Stimulated activated CD4-positive, alpha-beta T cell treated with anti-CD3 and anti-CD28 coated beads, Interleukin-12 subunit alpha, Interleukin-12 subunit beta, amount 100 ng/mL, for 48 hours (primary cell): Measurements from ENCODE around the gene CBLN1.

Experiments
- DNase-seq, 3 donors: peaks; one replicate each; pipeline ENCODE4 v3.0.0-alpha.2; 2020; ENCODE audit warnings: low read depth in 2 of 3, low spot score in 1 of 3

The CBLN1 gene

DNA sequence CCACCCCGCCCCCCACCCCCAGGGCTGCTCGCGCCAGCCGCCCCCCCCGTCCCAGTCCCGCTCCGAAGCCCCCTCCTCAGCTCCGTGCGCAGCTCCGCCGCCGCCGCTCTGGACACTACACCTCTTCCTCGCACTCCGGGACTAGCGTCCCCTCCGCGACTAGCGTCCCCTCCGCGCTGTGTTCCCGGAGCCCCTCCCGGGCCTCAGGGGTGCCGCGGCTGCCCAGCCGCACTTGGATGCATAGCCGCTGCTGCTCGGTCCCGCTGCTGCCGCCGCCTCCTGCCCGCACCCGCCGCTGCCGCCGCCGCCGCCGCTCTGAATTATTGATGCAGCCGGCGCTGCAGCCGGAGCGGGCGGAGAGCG is at the start of gene CBLN1:
Gene CBLN1, minus strand, starts transcription at position 359 of the 363 bp plus-strand sequence. CDS start 373 bp downstream, outside the sequence.
- DNase-seq, result no peak

DNA sequence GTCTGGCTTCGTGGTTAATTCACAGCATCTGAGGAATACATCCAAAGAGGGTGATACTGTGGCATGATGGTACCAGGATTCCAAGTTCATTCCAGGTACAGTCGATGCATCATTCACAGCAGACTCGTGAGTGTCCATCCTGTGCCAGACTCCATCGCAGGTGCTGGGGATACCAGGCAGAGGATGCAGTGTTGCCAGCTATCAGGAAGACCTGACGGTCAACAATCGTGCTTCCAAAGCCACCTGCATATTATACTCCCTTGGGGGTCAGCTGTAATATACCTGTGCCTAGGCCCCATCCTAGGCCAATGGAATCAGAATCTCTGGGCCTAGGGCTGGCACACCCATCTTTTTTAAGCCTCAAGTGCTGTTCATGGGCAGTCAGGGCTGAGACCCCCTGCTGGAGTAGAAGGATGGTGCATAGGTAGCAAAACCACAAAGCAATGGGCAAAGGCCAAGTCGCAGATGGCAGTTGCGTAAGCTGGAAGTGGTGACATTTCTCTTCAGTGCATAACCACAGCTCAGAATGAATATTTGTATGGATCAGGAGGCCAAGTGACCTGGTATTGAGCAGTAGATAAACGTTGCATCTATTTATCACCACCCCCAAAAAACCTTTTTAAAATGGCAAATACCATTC is 49.0 kb upstream of the CBLN1 start:
- DNase-seq, result no peak

DNA sequence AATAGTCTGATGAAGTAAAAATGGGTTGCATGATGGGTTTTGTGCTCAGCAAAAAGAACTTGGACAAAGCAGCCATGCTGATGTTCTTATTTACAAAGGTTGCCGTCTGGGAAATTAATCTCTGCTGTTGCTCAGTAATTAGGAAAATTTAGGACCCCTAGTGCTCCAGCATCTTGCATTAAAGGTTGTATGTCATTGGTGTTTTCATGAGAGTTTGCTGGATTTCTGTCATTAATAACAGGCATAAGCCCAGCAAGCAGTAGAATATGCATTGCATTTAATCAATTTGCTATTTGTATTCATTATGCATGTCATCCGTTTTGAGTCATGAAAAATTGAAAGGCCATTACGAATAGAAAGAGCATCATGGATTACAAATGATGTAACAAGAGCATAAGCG is 46.7 kb upstream of the CBLN1 start:
- DNase-seq, result no peak

DNA sequence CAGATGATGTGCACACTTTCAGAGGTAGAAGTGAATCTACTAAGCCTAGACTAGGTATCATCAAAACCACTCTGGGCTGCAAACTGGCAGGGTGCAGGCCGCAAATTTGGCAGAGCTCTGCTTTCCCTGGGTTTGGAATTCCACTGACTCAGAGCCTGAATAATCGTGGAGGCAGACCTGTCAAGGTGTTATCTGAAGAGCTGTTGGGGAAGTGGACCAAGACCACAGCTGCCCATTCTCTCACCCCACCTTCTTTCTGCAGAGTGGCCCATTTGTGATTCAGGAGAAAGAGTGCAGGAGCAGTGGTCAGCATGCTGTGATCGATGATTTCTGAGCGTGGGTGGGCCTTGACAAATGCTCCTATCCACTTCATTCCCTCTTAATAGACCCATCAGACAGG is 45.8 kb upstream of the CBLN1 start:
- no peak for DNase-seq

DNA sequence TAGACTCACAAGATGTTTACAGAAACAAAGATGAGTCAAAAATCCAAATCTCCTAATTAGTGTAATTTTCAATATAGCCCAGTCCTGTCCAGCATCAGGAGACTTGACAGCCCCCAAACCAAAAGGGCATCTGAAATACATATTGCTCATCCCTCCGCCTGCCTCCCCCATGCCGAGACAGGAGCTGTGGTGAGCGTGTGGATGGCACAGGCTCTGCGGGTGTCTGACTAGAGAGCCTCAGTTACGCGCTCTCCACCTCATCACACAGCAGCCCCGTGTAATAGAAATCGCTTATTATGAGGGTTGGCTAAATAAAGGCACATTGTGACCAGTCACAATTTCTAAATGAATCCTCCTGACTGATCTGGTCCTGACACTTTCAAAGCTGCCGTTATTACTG is 43.1 kb upstream of the CBLN1 start:
- no peak for DNase-seq

DNA sequence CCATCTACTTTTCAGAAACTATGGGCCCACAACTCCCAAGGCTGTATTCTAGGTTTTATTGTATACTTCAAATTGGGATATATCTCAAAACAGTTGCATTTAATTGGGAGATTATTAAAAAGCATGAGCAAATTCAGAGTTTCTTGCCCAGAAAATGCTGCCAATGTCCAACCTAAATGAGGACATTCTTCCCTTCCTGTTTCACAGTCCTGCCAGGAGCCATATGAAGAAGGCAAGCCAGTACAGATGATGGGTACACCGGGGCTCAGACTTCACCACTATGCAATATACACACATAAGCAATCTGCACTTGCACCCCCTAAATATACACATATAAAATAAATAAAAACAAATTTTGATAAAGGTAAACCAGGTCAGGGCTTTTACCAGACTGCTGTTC is 34.0 kb upstream of the CBLN1 start:
- DNase-seq, result no peak

DNA sequence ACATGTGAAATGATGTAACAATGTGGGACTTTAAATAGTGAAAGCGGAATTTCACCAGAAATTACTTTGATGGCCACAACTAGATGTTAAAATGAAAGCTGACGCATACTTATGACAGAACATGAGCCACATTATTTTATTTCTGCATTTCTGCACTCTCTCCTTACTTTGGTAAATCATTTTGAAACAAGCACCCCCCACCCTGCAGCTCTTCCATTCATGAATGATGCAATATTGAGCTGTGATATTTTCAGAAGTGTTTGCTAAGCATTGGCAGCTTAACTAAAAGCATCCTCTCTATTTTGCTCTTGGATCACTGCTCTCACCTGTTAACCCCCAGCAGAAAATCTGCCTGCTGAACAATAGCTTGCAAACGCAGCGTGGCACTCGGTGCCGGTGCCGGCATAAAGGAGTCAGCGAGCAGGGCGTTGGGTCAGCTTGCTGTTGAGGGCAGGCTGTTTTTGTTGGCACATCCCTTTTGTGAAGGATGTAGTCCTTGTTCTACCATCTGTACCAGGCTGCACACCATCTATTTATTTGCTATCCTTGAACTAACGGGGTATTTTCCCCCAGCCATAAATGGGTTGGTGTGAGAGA is 30.8 kb upstream of the CBLN1 start:
- DNase-seq, result no peak

DNA sequence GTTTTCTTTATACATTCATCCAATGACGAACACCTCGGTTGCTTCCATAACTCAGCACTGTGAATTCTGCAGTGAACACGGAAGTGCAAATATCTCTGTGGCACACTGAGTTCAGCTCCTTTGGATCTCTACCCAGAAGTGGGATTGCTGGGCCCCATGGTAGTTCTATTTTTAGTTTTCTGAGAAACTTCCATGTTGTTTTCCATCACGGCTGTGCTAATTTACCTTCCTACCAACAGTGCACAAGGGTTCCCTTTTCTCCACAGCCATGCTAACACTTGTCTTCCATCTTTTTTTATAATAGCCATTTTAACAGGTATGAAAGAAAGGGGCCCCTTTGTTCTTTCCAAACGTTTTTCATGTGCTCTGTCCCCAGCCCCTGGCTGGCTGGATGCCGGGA is 30.2 kb upstream of the CBLN1 start:
- DNase-seq, result no peak

DNA sequence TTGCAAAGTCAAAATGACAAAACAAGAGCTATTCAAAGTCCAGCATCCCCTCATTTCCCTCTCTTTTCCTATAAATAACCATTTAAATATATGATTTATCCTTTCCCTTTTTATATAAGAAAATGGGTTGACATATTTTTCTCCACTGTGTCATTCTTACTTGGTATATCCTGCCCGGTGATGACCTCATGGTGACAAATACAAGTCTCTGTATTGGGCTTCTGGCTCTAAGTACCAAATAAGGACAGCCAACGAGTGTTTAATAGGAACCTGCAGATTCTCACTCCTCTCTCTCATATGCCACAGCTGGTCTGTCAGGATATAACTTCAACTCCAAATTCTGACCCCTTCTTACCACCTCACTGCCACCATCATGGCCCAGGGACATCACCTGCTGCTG is 25.5 kb upstream of the CBLN1 start:
- no peak for DNase-seq

DNA sequence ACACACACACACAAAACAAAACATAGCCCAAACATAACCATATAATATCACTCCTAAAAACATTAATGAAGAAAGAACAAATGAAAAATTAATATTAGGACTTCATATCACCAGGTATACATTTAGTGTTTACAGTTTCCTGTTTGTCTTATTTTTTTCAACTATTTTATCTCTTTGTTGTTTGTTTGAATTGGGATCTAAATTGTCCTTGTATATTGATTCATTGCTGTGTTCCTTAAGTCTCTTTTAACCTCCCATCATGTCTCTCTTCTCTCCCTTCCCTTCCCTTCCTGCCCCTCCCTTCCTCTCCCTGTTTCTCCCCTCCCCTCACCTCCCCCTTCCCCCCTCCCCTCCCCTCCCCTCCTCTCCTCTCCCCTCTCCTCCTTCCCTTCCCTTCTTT is 23.8 kb upstream of the CBLN1 start:
- DNase-seq, result no peak

DNA sequence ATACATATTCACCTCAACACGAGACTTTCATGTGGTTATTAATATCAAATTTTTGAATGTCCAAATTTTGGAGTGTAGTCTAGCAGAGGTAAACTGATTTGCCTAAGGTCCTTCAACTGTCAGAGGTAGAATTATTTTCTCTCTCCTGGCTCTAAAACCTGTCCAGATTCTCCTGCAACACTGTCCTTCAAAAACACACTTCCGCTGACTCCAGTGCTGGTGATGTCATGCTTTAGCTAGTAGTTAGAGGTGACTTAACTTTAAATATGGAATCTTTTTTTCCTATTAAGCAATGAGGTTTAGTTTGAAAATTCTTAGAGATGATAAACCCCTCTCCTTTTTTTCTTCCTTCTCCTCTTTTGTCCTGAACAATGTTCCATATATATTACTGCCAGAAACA is 10.8 kb upstream of the CBLN1 start:
- DNase-seq, result no peak

DNA sequence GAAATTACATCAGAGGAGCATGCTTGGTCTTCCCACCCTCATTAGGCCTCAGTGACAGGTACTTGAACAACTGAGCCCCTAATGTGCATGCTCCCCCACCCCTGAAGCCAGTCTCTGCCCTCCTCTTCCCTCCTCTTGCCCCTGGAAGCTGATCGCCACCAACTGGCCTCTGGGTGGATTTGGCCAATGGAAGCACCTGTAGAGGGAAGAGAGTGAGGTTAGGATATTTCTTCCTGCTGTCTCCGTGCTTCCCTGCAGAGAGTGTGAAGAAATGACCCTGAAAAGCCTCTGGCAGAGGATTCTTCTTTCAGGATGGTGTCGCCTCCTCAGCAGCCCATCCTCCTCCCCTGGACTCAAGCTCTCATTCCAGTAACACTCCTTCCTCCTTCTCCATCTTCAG is 5.9 kb upstream of the CBLN1 start:
- DNase-seq, result no peak

DNA sequence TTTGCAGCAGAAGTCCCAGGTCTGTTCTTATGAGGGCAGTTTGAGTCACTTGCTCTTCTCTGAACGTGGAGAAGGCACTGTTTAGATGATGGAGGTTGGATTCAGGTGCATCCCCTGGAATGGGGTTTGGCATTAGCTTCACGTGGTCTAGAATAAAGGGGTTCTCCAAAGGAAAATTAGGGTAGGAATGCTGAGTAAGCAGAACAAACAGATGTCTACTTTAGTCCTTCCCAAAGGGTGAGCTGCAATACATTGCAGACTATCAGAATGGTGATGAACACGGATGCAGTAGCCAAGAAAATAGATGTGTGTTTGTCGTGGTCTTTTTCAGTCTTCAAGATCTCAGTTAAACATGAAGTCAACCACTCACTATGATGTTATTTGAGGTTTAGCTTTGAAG is 3.3 kb upstream of the CBLN1 start:
- DNase-seq, result no peak

DNA sequence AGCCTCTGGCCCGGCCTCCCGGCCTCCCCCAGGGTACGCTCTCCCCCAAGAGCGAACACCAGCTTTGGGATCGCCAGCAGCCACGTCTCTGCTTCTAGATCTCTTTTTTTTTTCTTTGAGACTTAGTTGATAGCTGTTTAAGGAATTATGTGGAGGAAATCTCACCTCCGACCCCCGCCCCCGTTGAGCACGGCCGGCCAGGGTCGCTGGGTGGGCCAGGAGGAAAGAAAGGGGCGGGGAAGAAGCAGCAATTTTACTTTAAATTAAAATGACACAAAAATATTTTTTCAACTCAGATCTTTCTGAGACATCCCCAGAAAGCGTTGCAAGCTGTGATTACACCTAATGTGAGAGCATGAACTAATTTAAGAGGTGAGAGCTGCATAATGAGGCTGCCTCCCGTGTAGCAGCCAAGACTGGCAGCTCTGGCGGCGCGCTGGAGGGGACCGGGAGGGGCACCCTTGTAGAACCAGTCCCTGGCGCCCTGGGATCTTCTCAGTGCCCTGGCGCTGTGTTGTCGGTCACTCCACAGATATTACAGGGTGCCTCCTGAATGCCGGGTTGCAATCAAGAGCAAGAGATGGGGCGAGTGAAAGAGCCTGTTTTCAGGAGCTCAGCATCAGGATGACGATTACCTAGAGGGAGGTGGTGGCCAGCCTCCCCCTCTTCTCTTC is 1.9 kb upstream of the CBLN1 start:
- no peak for DNase-seq

DNA sequence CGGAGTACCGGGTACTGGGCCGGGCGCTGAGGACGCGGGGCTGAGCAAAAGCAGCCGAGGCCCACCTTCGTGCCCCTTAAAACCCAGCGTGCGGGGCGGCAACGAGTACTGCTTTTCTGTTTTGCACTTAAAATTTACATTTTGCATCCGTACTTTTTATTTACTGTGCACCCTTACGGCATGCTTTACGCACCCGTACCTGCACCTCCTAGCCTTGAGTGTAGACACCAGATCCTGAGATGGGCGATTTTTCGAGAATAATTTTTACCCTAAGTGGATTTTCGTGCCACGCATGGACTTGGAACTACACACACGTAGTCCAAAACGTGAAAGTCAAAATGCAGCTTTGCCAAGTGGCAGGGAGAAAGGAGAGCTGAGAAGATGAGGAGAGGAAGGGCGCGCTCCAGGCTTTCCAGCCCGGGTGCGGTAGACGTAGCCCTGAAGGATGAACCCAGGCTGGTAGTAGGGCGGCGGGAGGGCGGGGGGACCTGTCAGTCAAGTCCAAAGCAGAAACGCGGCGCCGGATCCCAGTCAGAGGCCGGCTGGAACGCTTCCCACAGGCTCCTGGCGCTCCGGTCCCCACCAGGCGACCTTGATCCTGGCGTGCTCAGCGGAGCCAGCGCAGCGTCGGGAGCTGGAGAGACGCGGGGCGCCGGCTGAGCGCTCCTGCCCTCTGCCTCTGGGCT is 1.2 kb upstream of the CBLN1 start:
- DNase-seq, result no peak

DNA sequence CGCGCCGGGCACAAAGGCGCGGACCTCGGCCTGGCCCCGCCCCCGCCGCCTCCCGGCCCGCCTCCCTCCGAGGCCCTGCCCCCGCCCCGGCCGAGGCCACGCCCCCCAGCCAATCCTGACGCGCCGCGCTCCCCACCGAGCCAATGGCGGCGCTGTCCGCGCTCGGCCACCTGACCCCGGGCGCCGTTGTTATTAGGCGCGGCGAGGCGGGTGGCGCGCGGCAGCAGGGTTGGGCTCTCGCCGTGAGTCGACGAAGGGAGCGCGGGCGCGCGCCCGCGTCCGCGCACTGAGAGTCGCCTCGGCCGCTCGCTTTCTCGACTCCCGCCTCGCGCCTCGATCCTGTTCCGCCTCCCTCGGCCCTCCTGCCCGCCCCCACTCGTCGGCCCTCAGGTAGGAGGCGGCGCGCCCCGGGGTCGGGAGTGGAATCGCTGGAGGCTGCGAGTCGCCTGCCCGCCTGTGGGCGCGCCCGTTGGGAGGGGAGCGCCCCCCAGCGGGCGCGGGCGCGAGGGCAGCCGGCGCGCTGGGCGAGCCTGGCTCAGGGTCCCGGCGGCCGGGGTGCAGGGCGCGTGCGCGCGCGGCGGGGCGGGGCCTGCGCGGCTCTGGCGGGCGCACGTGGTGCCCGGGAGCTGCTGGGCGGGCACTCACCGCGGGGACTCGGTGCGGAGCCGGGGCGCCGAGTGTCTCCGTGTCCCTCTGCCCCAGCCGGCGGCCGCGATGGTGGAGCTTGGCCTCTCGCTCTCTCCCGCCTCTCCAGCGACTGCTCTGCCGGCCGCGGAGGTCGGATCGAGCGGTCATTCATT is 405 bp upstream of the CBLN1 start:
- DNase-seq, result peak; percentile 59 to 68 (median 65)

DNA sequence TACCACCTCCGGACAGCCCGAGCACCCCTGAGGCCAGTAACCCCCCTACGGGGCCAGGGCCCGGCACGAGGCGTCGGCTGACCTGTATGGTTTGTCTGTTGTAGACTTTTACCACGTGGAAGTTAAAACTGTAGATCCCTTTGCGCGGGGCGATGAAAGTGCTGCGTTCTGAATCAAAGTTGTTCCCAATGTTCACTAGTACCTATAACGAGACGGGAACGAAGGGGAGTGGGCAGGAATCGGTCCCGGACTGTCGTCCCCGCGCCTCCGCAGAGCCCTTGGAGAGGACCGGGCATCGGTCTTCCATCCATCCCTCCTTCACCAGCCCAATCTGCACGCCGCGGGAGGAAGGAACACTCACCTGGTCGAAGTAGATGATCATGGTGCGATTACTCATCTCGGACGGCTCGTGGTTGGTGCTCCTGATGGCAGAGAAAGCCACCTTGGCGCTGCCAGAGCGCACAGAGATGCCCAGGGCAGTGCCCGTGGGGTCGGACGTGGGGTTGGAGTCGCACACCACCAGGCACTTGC is 732 bp downstream of the CBLN1 start:
- DNase-seq, result no peak

DNA sequence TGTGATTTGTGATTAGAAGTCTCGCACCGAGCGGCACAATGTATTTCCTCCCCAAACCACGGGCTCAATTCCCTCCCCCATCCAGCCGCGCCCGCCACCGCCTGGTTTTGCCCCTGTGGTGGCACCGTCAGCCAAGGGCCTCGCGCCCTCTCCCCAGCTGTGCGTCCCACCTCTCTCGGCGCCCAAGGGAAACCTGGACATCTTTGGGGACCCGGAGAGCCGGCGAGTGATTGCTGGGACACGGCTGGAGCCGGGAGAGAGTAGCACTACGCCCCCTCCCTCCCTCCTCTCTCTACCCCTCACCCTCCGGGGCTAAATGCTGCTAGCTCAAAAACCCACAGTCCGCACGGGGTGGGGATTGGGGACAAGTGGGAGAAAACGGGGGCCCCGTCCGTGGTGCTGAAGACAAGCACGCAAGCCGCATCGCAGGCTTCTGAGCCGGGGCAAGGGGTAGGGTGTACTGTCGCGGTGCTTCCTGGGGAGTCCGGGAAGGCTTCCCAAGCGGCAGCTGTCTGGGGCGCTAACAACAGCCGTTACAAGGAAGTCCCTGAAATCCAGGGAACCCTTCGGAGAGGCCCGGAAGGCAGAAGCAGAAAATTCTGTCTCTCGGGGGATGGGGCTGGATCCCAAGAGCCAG is 1.4 kb downstream of the CBLN1 start:
- DNase-seq, result no peak

DNA sequence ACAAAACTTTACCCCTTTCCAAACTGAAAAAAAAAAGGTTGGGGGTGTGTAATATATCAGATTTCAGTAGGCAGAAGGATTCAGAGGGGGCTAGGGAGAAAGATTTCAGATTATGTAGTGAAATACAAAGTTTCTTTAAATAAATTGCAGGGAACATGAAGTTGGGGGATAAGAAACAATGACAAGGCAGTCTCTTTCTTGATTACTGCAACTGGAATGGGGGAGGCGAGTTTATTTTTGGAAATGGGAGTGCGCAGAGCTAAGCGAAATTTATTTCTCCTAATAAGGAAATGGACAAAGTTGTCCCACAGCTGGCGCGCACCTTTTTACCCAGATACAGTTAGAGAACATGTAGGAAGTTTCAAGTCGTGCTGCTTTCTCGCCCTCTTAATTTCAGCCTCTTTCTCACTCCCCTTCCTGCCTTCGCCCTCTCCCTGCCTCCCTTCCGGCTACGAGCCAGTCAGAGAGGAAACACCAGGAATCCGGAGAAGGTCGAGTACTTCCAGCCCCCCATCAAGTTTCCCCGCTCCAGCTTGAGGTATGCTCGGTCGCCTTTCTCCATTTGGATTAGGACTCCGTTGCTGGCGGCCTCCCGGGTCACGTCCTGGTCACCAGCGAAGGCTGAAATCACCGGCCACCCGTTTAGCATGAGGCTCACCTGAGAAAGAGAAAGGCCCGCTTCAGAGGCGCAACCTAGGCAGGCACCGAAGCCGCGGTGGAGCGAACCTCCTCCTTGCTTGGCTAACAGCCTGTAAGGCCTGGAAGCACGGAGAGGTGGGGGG is 2.5 kb downstream of the CBLN1 start:
- DNase-seq, result no peak

DNA sequence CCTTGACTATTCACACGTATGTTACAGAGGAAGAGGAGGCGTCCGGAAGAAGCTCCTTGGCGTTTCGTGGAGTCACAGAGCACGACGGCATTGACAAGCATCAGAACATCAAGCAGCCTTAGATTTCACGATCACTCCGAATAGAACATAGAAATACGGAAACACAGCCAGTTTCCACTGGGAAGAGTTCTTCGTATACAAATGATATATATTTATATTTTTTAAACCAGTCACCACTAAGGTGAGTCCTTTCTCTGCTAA is 3.1 kb downstream of the CBLN1 start:
- DNase-seq, result no peak
